ENCODE results near the gene COQ8B. TPM values are rescaled to one million over a fixed set of nuclear protein-coding genes. Genes with fewer than 3 reads are reported as not detected.

COQ8B gene
- total RNA-seq, 2 donors from 2014 or later: 26.5 to 48.5 TPM

DNA sequence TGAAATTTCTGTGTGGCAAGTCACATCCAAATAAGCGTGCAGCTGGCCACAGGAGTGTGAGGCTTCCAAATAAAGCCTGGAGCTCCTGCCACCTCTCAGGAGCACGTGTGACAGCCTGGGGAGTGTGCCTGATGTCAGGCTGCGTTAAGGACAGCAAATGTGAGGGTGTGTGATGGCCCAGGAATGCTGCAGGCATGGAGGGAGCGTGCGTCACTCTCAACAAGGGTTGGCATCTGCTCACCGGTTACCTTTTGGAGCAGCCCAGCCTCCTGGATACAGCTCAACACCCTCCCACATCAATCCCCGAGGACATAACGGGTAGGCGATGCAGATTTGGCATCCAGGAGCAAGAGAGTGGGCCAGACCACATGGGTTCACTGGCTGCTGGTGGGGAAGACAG lies 45.3 kb downstream of the COQ8B start:
- intact Hi-C loops (cut with DNase I): no loop called here
- no peaks in the 10 kb centered on the region for H3K36me3 ChIP-seq
- no peak overlapping the region for H3K4me3 ChIP-seq
- no peak for DNase-seq
- no peaks in the 10 kb centered on the region for H3K4me1 ChIP-seq
- H3K9me3 ChIP-seq: no peaks in the 10 kb centered on the region
- no peaks in the 10 kb centered on the region for H3K27me3 ChIP-seq
- H3K9ac ChIP-seq (ENCODE audit: low read depth in 2 of 2, low read length in 2 of 2): no peak overlapping the region
- H3K27ac ChIP-seq: no peak overlapping the region
- TF ChIP-seq, protein P1, sequence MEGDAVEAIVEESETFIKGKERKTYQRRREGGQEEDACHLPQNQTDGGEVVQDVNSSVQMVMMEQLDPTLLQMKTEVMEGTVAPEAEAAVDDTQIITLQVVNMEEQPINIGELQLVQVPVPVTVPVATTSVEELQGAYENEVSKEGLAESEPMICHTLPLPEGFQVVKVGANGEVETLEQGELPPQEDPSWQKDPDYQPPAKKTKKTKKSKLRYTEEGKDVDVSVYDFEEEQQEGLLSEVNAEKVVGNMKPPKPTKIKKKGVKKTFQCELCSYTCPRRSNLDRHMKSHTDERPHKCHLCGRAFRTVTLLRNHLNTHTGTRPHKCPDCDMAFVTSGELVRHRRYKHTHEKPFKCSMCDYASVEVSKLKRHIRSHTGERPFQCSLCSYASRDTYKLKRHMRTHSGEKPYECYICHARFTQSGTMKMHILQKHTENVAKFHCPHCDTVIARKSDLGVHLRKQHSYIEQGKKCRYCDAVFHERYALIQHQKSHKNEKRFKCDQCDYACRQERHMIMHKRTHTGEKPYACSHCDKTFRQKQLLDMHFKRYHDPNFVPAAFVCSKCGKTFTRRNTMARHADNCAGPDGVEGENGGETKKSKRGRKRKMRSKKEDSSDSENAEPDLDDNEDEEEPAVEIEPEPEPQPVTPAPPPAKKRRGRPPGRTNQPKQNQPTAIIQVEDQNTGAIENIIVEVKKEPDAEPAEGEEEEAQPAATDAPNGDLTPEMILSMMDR (IDR thresholded peaks at IDR 0.05): no peak

GRCh38 chr19:40668991-40669614 lies 47.6 kb downstream of the COQ8B start:
- no peak overlapping the region for H3K9ac ChIP-seq (ENCODE audit: low read depth in 2 of 2, low read length in 2 of 2)
- no peaks in the 10 kb centered on the region for H3K9me3 ChIP-seq
- no peaks in the 10 kb centered on the region for H3K27me3 ChIP-seq
- no peaks in the 10 kb centered on the region for H3K36me3 ChIP-seq
- H3K4me3 ChIP-seq: no peak overlapping the region
- H3K4me1 ChIP-seq: no peaks in the 10 kb centered on the region
- DNase-seq: no peak
- intact Hi-C loops (cut with DNase I): no loop called here
- H3K27ac ChIP-seq: no peak overlapping the region
- TF ChIP-seq, protein P1 (IDR thresholded peaks at IDR 0.05): no peak

DNA sequence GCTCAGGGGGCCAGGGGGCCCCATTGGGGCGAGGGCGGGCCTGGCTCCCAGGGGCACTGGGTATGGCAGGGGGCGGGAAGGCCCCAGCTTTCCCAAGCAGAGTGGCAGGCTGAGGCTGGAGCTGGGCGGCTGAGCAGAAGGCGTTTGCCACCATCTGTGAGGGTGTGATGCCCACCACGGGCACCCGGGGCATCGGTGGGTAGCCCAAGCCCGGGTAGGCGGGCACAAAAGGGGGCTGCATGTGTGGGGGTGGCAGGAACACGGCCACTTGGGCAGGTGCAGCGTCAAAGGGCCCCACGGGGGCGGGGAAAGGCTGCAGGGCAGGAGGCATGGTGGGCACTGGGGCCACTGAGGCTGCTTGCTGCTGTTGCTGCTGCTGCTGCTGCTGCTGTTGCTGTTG lies 49.1 kb downstream of the COQ8B start:
- H3K36me3 ChIP-seq: no peaks in the 10 kb centered on the region
- H3K4me3 ChIP-seq: no peak overlapping the region
- intact Hi-C loops (cut with DNase I): no loop called here
- no peaks in the 10 kb centered on the region for H3K4me1 ChIP-seq
- no peak for DNase-seq
- no peak overlapping the region for H3K27ac ChIP-seq
- no peak overlapping the region for H3K9ac ChIP-seq (ENCODE audit: low read depth in 2 of 2, low read length in 2 of 2)
- TF ChIP-seq, protein P1 (IDR thresholded peaks at IDR 0.05): no peak
- no peaks in the 10 kb centered on the region for H3K27me3 ChIP-seq
- H3K9me3 ChIP-seq: no peaks in the 10 kb centered on the region

- Histone ChIP-seq H3K4me3 (no peak overlapping the region), H3K4me1 (no peaks in the 10 kb centered on the region), H3K36me3 (no peaks in the 10 kb centered on the region), H3K9me3 (no peaks in the 10 kb centered on the region), H3K27me3 (no peaks in the 10 kb centered on the region), H3K9ac (ENCODE audit: low read depth in 2 of 2, low read length in 2 of 2) (no peak overlapping the region), H3K27ac (no peak overlapping the region)
- intact Hi-C loops (cut with DNase I): no loop called here
- no peak for DNase-seq
- TF ChIP-seq, protein P1 (IDR thresholded peaks at IDR 0.05): no peak
These were observed 49.8 kb downstream of the COQ8B start for GRCh38 chr19:40666803-40667438.

DNA sequence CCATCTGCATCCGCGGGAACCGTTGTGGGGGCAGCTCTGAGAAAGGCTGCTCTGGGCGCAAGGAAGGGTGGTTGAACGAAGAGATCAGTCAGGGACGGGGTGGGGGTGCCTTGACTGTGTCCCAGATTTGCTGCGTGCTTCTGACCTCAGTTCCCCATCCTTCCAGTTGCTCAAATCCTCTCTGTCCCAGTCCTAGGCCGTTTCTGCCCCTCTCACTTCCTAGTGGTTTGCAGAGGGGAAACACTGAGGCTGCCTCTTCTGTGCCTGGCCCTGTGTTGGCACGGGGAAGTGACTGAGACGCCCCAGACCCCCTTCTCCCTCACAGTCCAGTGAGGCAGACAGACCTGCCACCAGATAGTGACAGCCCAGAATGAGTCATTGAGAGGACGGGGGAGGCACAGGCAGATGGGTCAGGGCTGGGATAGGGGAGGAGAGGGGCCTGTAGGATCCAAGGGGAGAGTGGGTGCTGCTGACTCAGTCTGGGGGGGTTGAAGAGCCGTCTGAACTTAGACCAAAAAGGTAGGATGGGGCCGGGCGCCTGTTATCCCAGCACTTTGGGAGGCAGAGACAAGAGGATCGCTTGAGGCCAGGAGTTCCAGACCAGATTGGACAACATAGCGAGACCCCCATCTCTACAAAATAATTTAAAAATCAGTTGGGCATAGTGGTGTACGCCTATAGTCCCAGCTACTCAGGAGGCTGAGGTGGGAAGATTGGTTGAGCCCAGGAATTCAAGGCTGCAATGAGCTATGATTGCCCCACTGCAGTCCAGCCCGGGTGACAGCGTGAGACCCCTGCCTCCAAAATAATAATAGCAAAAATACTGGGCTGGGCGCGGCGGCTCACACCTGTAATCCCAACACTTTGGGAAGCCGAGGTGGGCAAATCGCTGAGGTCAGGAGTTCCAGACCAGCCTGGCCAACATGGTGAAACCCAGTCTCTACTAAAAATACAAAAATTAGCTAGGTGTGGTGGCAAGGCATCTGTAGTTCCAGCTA lies 52.7 kb downstream of the COQ8B start:
- Histone ChIP-seq H3K27ac (peak overlapping the region; percentile 65), H3K27me3 (no peaks in the 10 kb centered on the region), H3K9me3 (no peaks in the 10 kb centered on the region), H3K36me3 (no peaks in the 10 kb centered on the region), H3K4me1 (no peaks in the 10 kb centered on the region), H3K4me3 (peak overlapping the region; percentile 57), H3K9ac (ENCODE audit: low read depth in 2 of 2, low read length in 2 of 2) (peak overlapping the region; percentile 33 to 42)
- no peak for DNase-seq
- intact Hi-C loops (cut with DNase I): loop anchor here (2.0 to 5.0 kb wide), 3 partner anchors 157 to 478 kb away; no protein-coding TSS in a partner anchor
- TF ChIP-seq, protein P1 (IDR thresholded peaks at IDR 0.05): no peak
